HG03457 (cell line): ENCODE measurements around the gene AMN1.
"Not testable (repeated sequence)": the region's sequence is repeated elsewhere in the genome, so short reads cannot be mapped to it uniquely, and the experiment has no call there.

Source experiments
- ATAC-seq: cut with Tn5 transposase; IDR thresholded peaks from one replicate; pipeline ENCODE4 v1.9.1; 2021; ENCODE audit warnings: moderate number of reproducible peaks; ENCODE audit not compliant: unreplicated experiment

AMN1 gene

GRCh38 chr12:31728917-31729640 lies at the start of gene AMN1:
AMN1 (minus strand) TSS chr12:31729021; CDS start chr12:31729008, 13 bp downstream.
- ATAC-seq: peak; percentile 92

GRCh38 chr12:31773867-31774266 lies 45.0 kb upstream of the AMN1 start:
- no peak for ATAC-seq

- no peak for ATAC-seq
These were observed 44.5 kb upstream of the AMN1 start for GRCh38 chr12:31773223-31773750.

- no peak for ATAC-seq
These were observed 43.9 kb upstream of the AMN1 start for GRCh38 chr12:31772685-31773222.

- no peak for ATAC-seq
These were observed 43.4 kb upstream of the AMN1 start for GRCh38 chr12:31772186-31772585.

- ATAC-seq: no peak
These were observed 39.2 kb upstream of the AMN1 start for GRCh38 chr12:31768046-31768445.

- no peak for ATAC-seq
These were observed 37.1 kb upstream of the AMN1 start for GRCh38 chr12:31765931-31766330.

- ATAC-seq: no peak
These were observed 31.0 kb upstream of the AMN1 start for GRCh38 chr12:31759632-31760459.

GRCh38 chr12:31758297-31758696 lies 29.5 kb upstream of the AMN1 start:
- not testable (repeated sequence) for ATAC-seq

GRCh38 chr12:31756977-31757420 lies 28.2 kb upstream of the AMN1 start:
- no peak for ATAC-seq

- no peak for ATAC-seq
These were observed 23.6 kb upstream of the AMN1 start for GRCh38 chr12:31752450-31752849.

- ATAC-seq: no peak
These were observed 22.3 kb upstream of the AMN1 start for GRCh38 chr12:31751085-31751484.

- ATAC-seq: no peak
These were observed 21.9 kb upstream of the AMN1 start for GRCh38 chr12:31750747-31751039.

- peak; percentile 73 for ATAC-seq
These were observed 20.3 kb upstream of the AMN1 start for GRCh38 chr12:31749024-31749704.

- no peak for ATAC-seq
These were observed 16.4 kb upstream of the AMN1 start for GRCh38 chr12:31745242-31745641.

GRCh38 chr12:31744363-31744762 lies 15.5 kb upstream of the AMN1 start:
- not testable (repeated sequence) for ATAC-seq

GRCh38 chr12:31742891-31743290 lies 14.1 kb upstream of the AMN1 start:
- ATAC-seq: no peak

GRCh38 chr12:31740628-31741027 lies 11.8 kb upstream of the AMN1 start:
- no peak for ATAC-seq

GRCh38 chr12:31737763-31738162 lies 8.9 kb upstream of the AMN1 start:
- no peak for ATAC-seq

- ATAC-seq: no peak
These were observed 8.5 kb upstream of the AMN1 start for GRCh38 chr12:31737345-31737744.

GRCh38 chr12:31736472-31736871 lies 7.7 kb upstream of the AMN1 start:
- ATAC-seq: no peak
